SU-DHL-6 (cell line): ENCODE measurements around the gene DPYSL5.

ENCODE experiments used
- H2AFZ ChIP-seq: fragments of 200-600 bp; sonication (generic); 2 replicates; pipeline ENCODE4 v1.6.1; 2014; ENCODE audit warnings: low read depth, mild to moderate bottlenecking, moderate library complexity, mixed read lengths, antibody characterized with exemption, low read length; ENCODE audit not compliant: severe bottlenecking
- H3F3A ChIP-seq: fragments of 200-600 bp; shearing (Covaris generic); 2 replicates; pipeline ENCODE4 v1.6.0; 2016; ENCODE audit warnings: antibody characterized with exemption, mild to moderate bottlenecking; ENCODE audit not compliant: insufficient read depth
- H3K27ac ChIP-seq: fragments of 200-600 bp; sonication (generic); 2 replicates; pipeline ENCODE4 v1.5.1; 2016; ENCODE audit warnings: low read depth, mild to moderate bottlenecking, low read length, moderate library complexity, mixed read lengths
- H3K27me3 ChIP-seq: fragments of 200-600 bp; sonication (generic), shearing (Covaris generic); 2 replicates; pipeline ENCODE4 v1.6.0; 2014; ENCODE audit warnings: mild to moderate bottlenecking, low read length
- H3K36me3 ChIP-seq: fragments of 200-600 bp; sonication (generic); 2 replicates; pipeline ENCODE4 v1.6.1; 2014; ENCODE audit warnings: mild to moderate bottlenecking, low read length, mixed read lengths
- H3K4me2 ChIP-seq: fragments of 300-600, 200-600 bp; shearing (Covaris generic), sonication (generic); 2 replicates; pipeline ENCODE4 v1.6.0; 2014; ENCODE audit warnings: low read length, low read depth, mild to moderate bottlenecking; ENCODE audit not compliant: poor library complexity, severe bottlenecking
- H3K4me3 ChIP-seq: fragments of 200-600 bp; sonication (generic); 2 replicates; pipeline ENCODE4 v1.5.1; 2014; ENCODE audit warnings: antibody characterized with exemption, low read length, mild to moderate bottlenecking, mixed read lengths; ENCODE audit not compliant: insufficient read depth, poor library complexity, severe bottlenecking
- H3K79me2 ChIP-seq: fragments of 200-600 bp; sonication (generic); 2 replicates; pipeline ENCODE4 v1.6.1; 2014; ENCODE audit warnings: mild to moderate bottlenecking, low read length, moderate library complexity; ENCODE audit not compliant: insufficient read depth
- H3K9ac ChIP-seq: fragments of 200-600 bp; sonication (generic); 2 replicates; pipeline ENCODE4 v1.7.0; 2014; ENCODE audit warnings: mild to moderate bottlenecking, low read length
- H3K9me2 ChIP-seq: fragments of 200-600 bp; sonication (generic); replicated peaks from 2 replicates; pipeline ENCODE4 v1.6.1; 2014; ENCODE audit warnings: low read length; ENCODE audit not compliant: insufficient read depth
- H3K9me3 ChIP-seq: fragments of 200-600 bp; sonication (generic); 2 replicates; pipeline ENCODE4 v1.6.1; 2014; ENCODE audit warnings: low read length, mixed read lengths; ENCODE audit not compliant: insufficient read depth
- H4K20me1 ChIP-seq: fragments of 200-600 bp; sonication (generic); 2 replicates; pipeline ENCODE4 v1.6.1; 2014; ENCODE audit warnings: low read depth, mild to moderate bottlenecking, antibody characterized with exemption, low read length, moderate library complexity, mixed read lengths
- CTCF ChIP-seq: fragments of 200-600 bp; sonication (generic); IDR thresholded peaks from one replicate; pipeline ENCODE4 v1.5.1; 2017; ENCODE audit warnings: antibody characterized with exemption, mild to moderate bottlenecking, low read length, moderate library complexity; ENCODE audit not compliant: insufficient read depth, poor library complexity, severe bottlenecking
- EZH2phosphoT487 ChIP-seq: fragments of 200-600 bp; sonication (generic), shearing (Covaris generic); conservative IDR thresholded peaks from 2 replicates; pipeline ENCODE4 v1.6.1; 2018; ENCODE audit warnings: mild to moderate bottlenecking, antibody characterized with exemption, low read length, moderate library complexity, mixed read lengths

DPYSL5 gene

DNA sequence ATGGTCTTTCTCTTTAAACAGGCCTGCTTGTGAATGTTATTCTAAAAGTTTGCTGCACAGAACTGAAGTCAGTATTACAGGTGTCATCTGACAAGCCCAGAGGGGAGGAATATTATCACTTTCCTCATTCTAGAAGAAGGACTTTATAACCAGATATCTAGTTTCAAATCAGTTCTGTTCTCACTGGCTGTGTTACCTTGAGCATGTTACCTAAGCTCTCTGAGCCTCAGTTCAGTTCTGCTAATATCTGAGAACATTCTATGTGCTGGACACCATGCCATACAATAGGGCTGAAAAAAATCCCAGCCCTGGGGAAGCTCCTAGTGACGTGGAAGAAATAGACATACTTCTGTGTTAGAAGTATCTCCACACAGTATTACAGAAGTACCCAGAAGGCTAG is 150.4 kb downstream of the DPYSL5 start:
- no peaks in the 10 kb centered on the region for H4K20me1 ChIP-seq
- no peak overlapping the region for H3K27ac ChIP-seq
- no peaks in the 10 kb centered on the region for H3K79me2 ChIP-seq
- H3K9ac ChIP-seq = no peak overlapping the region
- H3K36me3 ChIP-seq = no peaks in the 10 kb centered on the region
- no peaks in the 10 kb centered on the region for H3K9me2 ChIP-seq
- TF ChIP-seq CTCF (no peak), EZH2phosphoT487 (no peak)
- H3K9me3 ChIP-seq = no peaks in the 10 kb centered on the region
- H3K4me3 ChIP-seq = no peak overlapping the region
- no peaks in the 10 kb centered on the region for H3F3A ChIP-seq
- H3K4me2 ChIP-seq = no peak overlapping the region
- no peak overlapping the region for H2AFZ ChIP-seq
- H3K27me3 ChIP-seq = no peaks in the 10 kb centered on the region
